Glutamatergic neuron (in vitro differentiated cells): ENCODE data around the gene GSAP. TPM values are rescaled to one million over a fixed set of nuclear protein-coding genes. Genes with fewer than 3 reads are reported as not detected.

Experiments
- DNase-seq: peaks from one replicate; pipeline ENCODE4 v3.0.0; 2022
- H3K27ac Mint-ChIP-seq: one replicate; pipeline ENCODE4 v1.8.0; 2020; ENCODE audit warnings: mild to moderate bottlenecking, mixed read lengths, inconsistent platforms; ENCODE audit not compliant: unreplicated experiment
- H3K27me3 Mint-ChIP-seq: one replicate; pipeline ENCODE4 v1.8.0; 2020; ENCODE audit warnings: mild to moderate bottlenecking, moderate library complexity, mixed read lengths, inconsistent platforms; ENCODE audit not compliant: unreplicated experiment
- H3K36me3 Mint-ChIP-seq: one replicate; pipeline ENCODE4 v1.8.0; 2020; ENCODE audit warnings: mild to moderate bottlenecking, mixed read lengths, inconsistent platforms; ENCODE audit not compliant: unreplicated experiment
- H3K4me1 Mint-ChIP-seq: one replicate; pipeline ENCODE4 v1.8.0; 2020; ENCODE audit warnings: mild to moderate bottlenecking, low read depth, mixed read lengths, inconsistent platforms; ENCODE audit not compliant: unreplicated experiment
- H3K4me3 Mint-ChIP-seq: one replicate; pipeline ENCODE4 v1.8.0; 2020; ENCODE audit warnings: mild to moderate bottlenecking, mixed read lengths, inconsistent platforms; ENCODE audit not compliant: unreplicated experiment
- H3K9me3 Mint-ChIP-seq: one replicate; pipeline ENCODE4 v1.8.0; 2020; ENCODE audit warnings: mild to moderate bottlenecking, moderate library complexity, mixed read lengths, inconsistent platforms; ENCODE audit not compliant: unreplicated experiment
- total RNA-seq: library from RNA; stranded (reverse); fragmentation: NEBNext Ultra II Directional; extraction: Animal tissue kit (Norgen Biotek cat#: 25700); gene quantifications from one replicate; pipeline ENCODE4 v1.2.1, GENCODE V29; 2021; ENCODE audit not compliant: unreplicated experiment
- TF ChIP-seq, protein P1 (sequence below): fragments of 200-600 bp; sonication (generic); IDR thresholded peaks from one replicate; pipeline ENCODE4 v1.5.0; 2021; ENCODE audit not compliant: partially characterized antibody, unreplicated experiment

The GSAP gene
- total RNA-seq, 1 donor from 2014 or later, result 0.76 TPM

DNA sequence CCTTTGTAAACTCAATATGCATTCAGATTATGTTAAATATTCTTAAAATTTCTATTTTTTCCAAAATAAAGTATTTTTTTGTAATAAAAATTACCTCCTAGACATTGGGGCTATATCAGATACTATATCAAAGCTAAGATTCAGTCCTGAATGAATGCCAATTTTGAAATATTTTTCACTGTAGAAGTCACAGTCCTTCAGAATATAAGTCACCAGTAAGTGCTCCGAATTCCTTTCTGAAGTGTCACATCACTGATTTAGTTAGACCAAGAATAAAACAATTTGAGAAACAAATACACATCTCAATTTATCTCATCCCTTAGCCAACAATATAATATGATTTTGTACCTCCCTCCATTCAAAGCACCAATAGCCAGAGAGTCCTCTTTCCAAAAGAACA, 33.9 kb upstream of the GSAP start:
- TF ChIP-seq, protein P1, sequence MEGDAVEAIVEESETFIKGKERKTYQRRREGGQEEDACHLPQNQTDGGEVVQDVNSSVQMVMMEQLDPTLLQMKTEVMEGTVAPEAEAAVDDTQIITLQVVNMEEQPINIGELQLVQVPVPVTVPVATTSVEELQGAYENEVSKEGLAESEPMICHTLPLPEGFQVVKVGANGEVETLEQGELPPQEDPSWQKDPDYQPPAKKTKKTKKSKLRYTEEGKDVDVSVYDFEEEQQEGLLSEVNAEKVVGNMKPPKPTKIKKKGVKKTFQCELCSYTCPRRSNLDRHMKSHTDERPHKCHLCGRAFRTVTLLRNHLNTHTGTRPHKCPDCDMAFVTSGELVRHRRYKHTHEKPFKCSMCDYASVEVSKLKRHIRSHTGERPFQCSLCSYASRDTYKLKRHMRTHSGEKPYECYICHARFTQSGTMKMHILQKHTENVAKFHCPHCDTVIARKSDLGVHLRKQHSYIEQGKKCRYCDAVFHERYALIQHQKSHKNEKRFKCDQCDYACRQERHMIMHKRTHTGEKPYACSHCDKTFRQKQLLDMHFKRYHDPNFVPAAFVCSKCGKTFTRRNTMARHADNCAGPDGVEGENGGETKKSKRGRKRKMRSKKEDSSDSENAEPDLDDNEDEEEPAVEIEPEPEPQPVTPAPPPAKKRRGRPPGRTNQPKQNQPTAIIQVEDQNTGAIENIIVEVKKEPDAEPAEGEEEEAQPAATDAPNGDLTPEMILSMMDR, result no peak

GRCh38 chr7:77447616-77448015, 31.5 kb upstream of the GSAP start:
- no peaks in the 10 kb centered on the region for H3K4me1 Mint-ChIP-seq
- H3K27me3 Mint-ChIP-seq, result no peaks in the 10 kb centered on the region
- no peak overlapping the region for H3K27ac Mint-ChIP-seq
- H3K4me3 Mint-ChIP-seq, result no peak overlapping the region
- TF ChIP-seq, protein P1, result no peak
- DNase-seq, result no peak
- no peaks in the 10 kb centered on the region for H3K36me3 Mint-ChIP-seq
- H3K9me3 Mint-ChIP-seq, result no peaks in the 10 kb centered on the region

More for the DNA sequence above, 33.9 kb upstream of the GSAP start:
- no peak for DNase-seq
- Mint-ChIP-seq H3K27ac (no peak overlapping the region), H3K4me1 (no peaks in the 10 kb centered on the region), H3K9me3 (no peaks in the 10 kb centered on the region), H3K27me3 (no peaks in the 10 kb centered on the region), H3K36me3 (no peaks in the 10 kb centered on the region), H3K4me3 (no peak overlapping the region)

DNA sequence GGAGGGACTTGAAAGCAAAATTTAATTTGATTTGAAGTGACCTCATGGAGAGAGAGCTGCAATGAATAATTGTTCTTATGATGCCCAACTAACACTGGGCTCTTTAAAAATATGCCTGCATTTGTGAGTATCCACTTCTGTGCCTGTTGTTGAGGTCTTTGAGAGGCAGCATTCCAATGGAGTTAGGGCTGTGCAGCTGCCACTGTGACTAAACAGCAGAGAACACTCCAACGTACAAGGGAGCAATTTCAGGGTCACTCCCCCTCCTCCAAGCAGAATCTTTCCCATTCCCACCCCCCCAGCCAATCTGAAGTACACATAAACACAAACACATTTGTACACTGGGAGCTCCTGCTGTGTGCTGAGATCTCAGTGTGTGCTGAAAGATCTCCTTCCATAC, 28.0 kb upstream of the GSAP start:
- Mint-ChIP-seq H3K9me3 (no peaks in the 10 kb centered on the region), H3K27ac (no peak overlapping the region)
- no peak for DNase-seq

DNA sequence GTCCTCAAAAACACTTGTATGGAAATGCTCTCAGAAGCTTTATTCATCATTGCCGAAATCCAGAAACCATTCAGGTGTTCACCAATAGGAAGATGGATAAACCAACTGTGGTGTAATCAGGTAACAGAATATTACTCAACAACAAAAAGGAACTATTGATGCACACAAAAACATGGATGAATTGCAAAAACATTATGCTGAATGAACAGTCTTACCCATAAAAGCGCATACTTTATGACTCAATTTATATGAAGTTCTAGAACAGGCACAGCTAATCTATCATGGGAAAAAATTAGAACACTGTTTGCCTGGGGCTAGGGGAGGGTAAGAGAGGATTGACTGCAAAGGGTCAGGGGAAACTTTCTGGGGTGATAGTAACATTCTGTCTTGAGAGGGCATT, 26.9 kb upstream of the GSAP start:
- Mint-ChIP-seq H3K4me3 (no peak overlapping the region), H3K4me1 (no peaks in the 10 kb centered on the region), H3K9me3 (no peaks in the 10 kb centered on the region), H3K36me3 (no peaks in the 10 kb centered on the region), H3K27ac (no peak overlapping the region), H3K27me3 (peaks cover 1% of the 10 kb centered on the region)
- TF ChIP-seq, protein P1, result no peak
- no peak for DNase-seq

More for the DNA sequence above, 28.0 kb upstream of the GSAP start:
- H3K4me1 Mint-ChIP-seq, result no peaks in the 10 kb centered on the region
- peaks cover 1% of the 10 kb centered on the region for H3K27me3 Mint-ChIP-seq
- no peak overlapping the region for H3K4me3 Mint-ChIP-seq
- H3K36me3 Mint-ChIP-seq, result no peaks in the 10 kb centered on the region
- TF ChIP-seq, protein P1, result no peak

DNA sequence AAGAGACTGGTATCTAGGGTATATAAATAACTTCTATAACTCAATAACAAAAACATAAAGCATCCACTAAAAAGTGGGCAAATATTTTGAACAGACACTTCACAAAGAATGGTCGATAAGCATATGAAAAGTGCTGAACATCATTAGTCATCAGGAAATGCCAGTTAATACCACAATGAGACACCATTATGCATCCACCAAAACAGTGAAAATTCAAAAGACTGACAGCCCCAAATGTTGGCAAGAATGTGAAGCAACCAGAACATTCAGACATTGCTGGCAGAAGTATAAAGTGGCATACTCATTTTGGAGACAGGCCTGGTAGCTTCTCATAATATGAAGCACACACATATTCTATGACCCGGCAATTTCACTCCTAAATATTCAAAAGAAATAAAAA, 26.5 kb upstream of the GSAP start:
- Mint-ChIP-seq H3K4me1 (no peaks in the 10 kb centered on the region), H3K4me3 (no peak overlapping the region), H3K36me3 (no peaks in the 10 kb centered on the region), H3K27me3 (peaks cover 1% of the 10 kb centered on the region), H3K27ac (no peak overlapping the region), H3K9me3 (no peaks in the 10 kb centered on the region)
- no peak for DNase-seq
- TF ChIP-seq, protein P1, result no peak
